LNCaP clone FGC (cell line): Measurements from ENCODE around the gene ESD.
"Not testable (repeated sequence)": the region's sequence is repeated elsewhere in the genome, so short reads cannot be mapped to it uniquely, and the experiment has no call there.

ENCODE experiments used
- DNase-seq: peaks from one replicate; pipeline ENCODE4 v3.0.0-alpha.2; 2011; ENCODE audit warnings: low read depth
- H3K4me3 ChIP-seq: 2 replicates; pipeline ENCODE4 v1.5.1; 2011; ENCODE audit warnings: mild to moderate bottlenecking, low read depth, low read length, control low read depth
- CTCF ChIP-seq: IDR thresholded peaks from 2 replicates; pipeline ENCODE4 v1.5.1; 2012; ENCODE audit warnings: mild to moderate bottlenecking; ENCODE audit not compliant: control insufficient read depth, insufficient read depth; ENCODE audit errors: extremely low read depth

Gene ESD

GRCh38 chr13:46812301-46812797 is 15.4 kb upstream of the ESD start:
- no peak overlapping the region for H3K4me3 ChIP-seq
- DNase-seq = no peak
- TF ChIP-seq CTCF = no peak

GRCh38 chr13:46810440-46810839 is 13.5 kb upstream of the ESD start:
- no peak overlapping the region for H3K4me3 ChIP-seq
- DNase-seq = no peak
- no peak for TF ChIP-seq CTCF

- H3K4me3 ChIP-seq, DNase-seq: not testable (repeated sequence)
Observed at GRCh38 chr13:46804921-46805320, 8.0 kb upstream of the ESD start.

- H3K4me3 ChIP-seq = no peak overlapping the region
- TF ChIP-seq CTCF = no peak
- no peak for DNase-seq
Observed at GRCh38 chr13:46804391-46804815, 7.4 kb upstream of the ESD start.

- TF ChIP-seq CTCF = no peak
- no peak overlapping the region for H3K4me3 ChIP-seq
- DNase-seq = no peak
Observed at GRCh38 chr13:46803586-46803985, 6.6 kb upstream of the ESD start.

- H3K4me3 ChIP-seq = no peak overlapping the region
- no peak for TF ChIP-seq CTCF
- no peak for DNase-seq
Observed at GRCh38 chr13:46801858-46802257, 4.9 kb upstream of the ESD start.

- no peak for TF ChIP-seq CTCF
- no peak overlapping the region for H3K4me3 ChIP-seq
- DNase-seq = no peak
Observed at GRCh38 chr13:46799139-46799538, 2.2 kb upstream of the ESD start.
